Endothelial cell (in vitro differentiated cells): Measurements from ENCODE around the gene GPR183. TPM values are rescaled to one million over a fixed set of nuclear protein-coding genes. Genes with fewer than 3 reads are reported as not detected.

Source experiments
- DNase-seq: peaks from one replicate; pipeline ENCODE4 v3.0.0; 2021; ENCODE audit warnings: low spot score
- H3K27ac Mint-ChIP-seq: one replicate; pipeline ENCODE4 v1.8.0; 2021; ENCODE audit warnings: mixed read lengths, inconsistent platforms; ENCODE audit not compliant: unreplicated experiment
- H3K27me3 Mint-ChIP-seq: one replicate; pipeline ENCODE4 v1.8.0; 2021; ENCODE audit warnings: mild to moderate bottlenecking, moderate library complexity, mixed read lengths, inconsistent platforms; ENCODE audit not compliant: unreplicated experiment
- H3K36me3 Mint-ChIP-seq: one replicate; pipeline ENCODE4 v1.8.0; 2021; ENCODE audit warnings: mild to moderate bottlenecking, low read depth, mixed read lengths, inconsistent platforms; ENCODE audit not compliant: unreplicated experiment
- H3K4me1 Mint-ChIP-seq: one replicate; pipeline ENCODE4 v1.8.0; 2021; ENCODE audit warnings: mild to moderate bottlenecking, mixed read lengths, inconsistent platforms; ENCODE audit not compliant: unreplicated experiment
- H3K4me3 Mint-ChIP-seq: one replicate; pipeline ENCODE4 v1.8.0; 2021; ENCODE audit warnings: mild to moderate bottlenecking, mixed read lengths, inconsistent platforms; ENCODE audit not compliant: unreplicated experiment
- H3K9me3 Mint-ChIP-seq: one replicate; pipeline ENCODE4 v1.8.0; 2021; ENCODE audit warnings: mixed read lengths, inconsistent platforms; ENCODE audit not compliant: unreplicated experiment
- CTCF ChIP-seq: fragments of 200-600 bp; sonication (generic); IDR thresholded peaks from one replicate; pipeline ENCODE4 v1.5.0; 2021; ENCODE audit warnings: antibody characterized with exemption; ENCODE audit not compliant: unreplicated experiment
- total RNA-seq: library from RNA; stranded (reverse); fragmentation: NEBNext Ultra II Directional; extraction: Animal tissue kit (Norgen Biotek cat#: 25700); gene quantifications from one replicate; pipeline ENCODE4 v1.2.1, GENCODE V29; 2021; ENCODE audit not compliant: unreplicated experiment

The GPR183 gene
- total RNA-seq, 1 donor from 2014 or later: not detected

GRCh38 chr13:99339736-99340397 lies 32.7 kb upstream of the GPR183 start:
- no peaks in the 10 kb centered on the region for H3K27me3 Mint-ChIP-seq
- no peak for TF ChIP-seq CTCF
- no peak overlapping the region for H3K27ac Mint-ChIP-seq
- H3K36me3 Mint-ChIP-seq: peaks cover 18% of the 10 kb centered on the region
- no peaks in the 10 kb centered on the region for H3K9me3 Mint-ChIP-seq
- no peak for DNase-seq
- no peaks in the 10 kb centered on the region for H3K4me1 Mint-ChIP-seq
- no peak overlapping the region for H3K4me3 Mint-ChIP-seq

GRCh38 chr13:99339230-99339721 lies 32.1 kb upstream of the GPR183 start:
- H3K36me3 Mint-ChIP-seq: peaks cover 15% of the 10 kb centered on the region
- H3K4me1 Mint-ChIP-seq: no peaks in the 10 kb centered on the region
- no peak overlapping the region for H3K4me3 Mint-ChIP-seq
- DNase-seq: no peak
- no peak overlapping the region for H3K27ac Mint-ChIP-seq
- no peak for TF ChIP-seq CTCF
- no peaks in the 10 kb centered on the region for H3K27me3 Mint-ChIP-seq
- H3K9me3 Mint-ChIP-seq: no peaks in the 10 kb centered on the region

- Mint-ChIP-seq H3K4me3 (no peak overlapping the region), H3K36me3 (peaks cover under 1% of the 10 kb centered on the region), H3K9me3 (no peaks in the 10 kb centered on the region), H3K4me1 (peaks cover 9% of the 10 kb centered on the region), H3K27me3 (no peaks in the 10 kb centered on the region), H3K27ac (no peak overlapping the region)
- no peak for TF ChIP-seq CTCF
- DNase-seq: no peak
Measured at GRCh38 chr13:99335603-99336002, 28.4 kb upstream of the GPR183 start.

GRCh38 chr13:99335087-99335486 lies 27.9 kb upstream of the GPR183 start:
- Mint-ChIP-seq H3K27me3 (no peaks in the 10 kb centered on the region), H3K36me3 (no peaks in the 10 kb centered on the region), H3K4me3 (no peak overlapping the region), H3K9me3 (no peaks in the 10 kb centered on the region), H3K4me1 (peaks cover 9% of the 10 kb centered on the region), H3K27ac (no peak overlapping the region)
- DNase-seq: no peak
- no peak for TF ChIP-seq CTCF

GRCh38 chr13:99334221-99334620 lies 27.0 kb upstream of the GPR183 start:
- Mint-ChIP-seq H3K36me3 (no peaks in the 10 kb centered on the region), H3K27ac (peak overlapping the region; percentile 36), H3K9me3 (no peaks in the 10 kb centered on the region), H3K27me3 (no peaks in the 10 kb centered on the region), H3K4me3 (no peak overlapping the region), H3K4me1 (peaks cover 9% of the 10 kb centered on the region)
- DNase-seq: no peak
- TF ChIP-seq CTCF: no peak
